OCI-LY1 (cell line): ENCODE results near the gene DOCK3.

ENCODE experiments used
- CTCF ChIP-seq: fragments of 200-600 bp; sonication (generic), shearing (Covaris generic); IDR thresholded peaks from 2 replicates; pipeline ENCODE4 v1.5.1; 2017; ENCODE audit warnings: mild to moderate bottlenecking, antibody characterized with exemption, low read length, moderate library complexity, mixed read lengths
- EZH2 ChIP-seq: fragments of 200-600 bp; sonication (generic), shearing (Covaris generic); IDR thresholded peaks from 2 replicates; pipeline ENCODE4 v1.8.0; 2017; ENCODE audit warnings: borderline replicate concordance, mixed run types, mild to moderate bottlenecking, antibody characterized with exemption, low read length, moderate library complexity, mixed read lengths

DNA sequence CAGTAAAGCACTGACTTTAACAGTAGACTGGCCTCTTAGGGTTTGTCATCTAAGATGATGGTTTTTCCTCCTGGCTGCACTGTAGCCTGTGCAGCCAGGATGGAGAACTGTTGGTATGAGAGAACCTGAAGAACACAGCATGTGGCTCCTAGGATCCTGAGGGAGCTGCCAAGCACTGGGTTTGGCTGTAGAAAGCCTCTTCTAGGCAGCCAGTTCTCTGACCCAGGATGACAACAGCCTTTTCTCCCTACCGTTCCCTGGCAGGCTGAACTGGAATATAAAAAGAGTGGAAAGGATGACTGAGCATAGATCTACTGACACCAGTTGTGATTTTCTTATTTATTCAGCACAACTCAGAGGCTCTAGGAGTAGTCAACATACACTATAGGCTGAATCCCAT is 676.0 kb downstream of the DOCK3 start:
- TF ChIP-seq CTCF (no peak), EZH2 (no peak)
